Stimulated activated CD4-positive, alpha-beta T cell treated with anti-CD3 and anti-CD28 coated beads, Interleukin-15, amount 100 ng/mL, for 24 hours (primary cell): ENCODE results near the gene PNPLA1.
"Not testable (repeated sequence)": the region's sequence is repeated elsewhere in the genome, so short reads cannot be mapped to it uniquely, and the experiment has no call there.

Experiments used
- DNase-seq: peaks from one replicate; pipeline ENCODE4 v3.0.0-alpha.2; 2020

Gene PNPLA1

GRCh38 chr6:36319436-36319762, 49.5 kb downstream of the PNPLA1 start:
- no peak for DNase-seq

DNA sequence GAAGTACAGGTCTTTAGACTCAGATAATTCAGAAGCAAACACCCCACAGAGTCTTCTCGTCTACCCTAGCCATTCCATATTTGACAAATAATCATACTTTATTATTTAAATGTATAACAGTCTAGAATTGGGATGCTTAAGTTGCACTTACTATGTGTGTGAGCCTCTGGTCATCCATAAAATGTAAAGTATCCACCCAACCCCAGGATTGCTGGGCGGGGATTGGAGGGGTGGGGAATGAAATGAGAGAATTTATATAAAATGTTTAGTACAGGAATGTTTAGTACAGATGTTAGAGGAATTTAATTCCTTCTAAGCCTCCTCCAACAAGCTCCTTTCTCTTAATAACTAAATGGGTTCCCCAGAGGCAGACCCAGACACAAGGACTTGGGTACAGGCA, 50.0 kb downstream of the PNPLA1 start:
- no peak for DNase-seq

DNA sequence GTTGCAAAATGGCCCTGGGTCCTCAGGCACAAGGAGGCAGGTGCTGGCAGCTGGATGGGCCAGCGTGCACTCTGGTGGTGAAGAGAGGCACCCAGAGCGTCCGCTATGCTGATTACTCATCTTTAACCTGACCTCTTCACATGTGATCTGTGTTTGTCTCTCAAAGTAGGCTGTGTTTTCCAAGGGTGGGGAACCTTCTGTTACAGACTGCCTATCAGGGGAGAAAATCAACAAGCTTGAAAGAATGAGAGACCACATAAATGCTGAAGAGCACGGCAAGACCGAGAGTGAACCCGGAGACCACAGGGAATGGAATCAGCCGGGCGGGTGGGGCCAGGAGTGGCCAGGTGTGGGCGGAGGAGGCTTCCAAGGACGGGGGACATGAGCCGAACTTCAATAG, 50.6 kb downstream of the PNPLA1 start:
- no peak for DNase-seq

DNA sequence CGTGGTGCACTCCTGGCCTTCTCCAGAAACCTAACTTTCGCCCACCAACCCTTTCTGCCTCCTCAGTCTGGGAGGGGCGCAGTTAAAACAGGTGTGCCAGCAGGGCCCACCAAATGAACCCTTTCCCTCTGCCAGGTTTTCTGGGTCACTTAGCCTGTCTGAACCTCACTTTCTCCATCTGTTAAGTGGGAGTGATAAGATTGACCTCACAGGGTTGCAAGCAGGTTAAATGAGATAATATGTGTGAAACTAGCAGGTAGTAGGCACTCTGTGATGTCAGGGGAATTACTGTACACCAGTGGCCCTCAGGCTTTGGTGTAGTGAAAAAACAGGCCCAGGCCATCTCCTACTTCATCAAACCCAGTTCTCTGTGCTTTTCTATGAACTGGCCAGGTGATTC, 52.7 kb downstream of the PNPLA1 start:
- DNase-seq, result no peak

DNA sequence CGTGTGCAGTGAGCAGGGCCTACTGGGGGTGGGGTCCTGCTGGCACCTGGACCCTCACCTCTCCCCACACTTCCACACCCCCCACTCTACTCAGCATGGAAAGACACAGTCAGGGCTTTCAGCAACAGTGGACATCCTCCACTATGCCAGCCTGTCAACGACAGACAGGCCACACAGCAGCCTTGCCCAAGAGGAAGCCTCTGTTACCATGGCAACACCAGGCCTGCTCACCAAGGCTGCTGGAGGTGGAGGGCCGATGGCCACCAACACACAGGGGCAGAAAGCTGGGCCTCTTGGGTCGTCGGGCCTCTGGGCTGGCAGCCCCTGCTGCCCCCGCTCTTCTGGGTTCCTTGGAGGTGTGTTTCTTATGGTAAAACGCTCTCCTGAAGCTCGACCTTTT, 53.2 kb downstream of the PNPLA1 start:
- no peak for DNase-seq

- DNase-seq, result no peak
Measured at GRCh38 chr6:36324191-36324590, 54.3 kb downstream of the PNPLA1 start.

GRCh38 chr6:36324715-36325114, 54.9 kb downstream of the PNPLA1 start:
- DNase-seq, result no peak

GRCh38 chr6:36326356-36326995, 56.6 kb downstream of the PNPLA1 start:
- no peak for DNase-seq

DNA sequence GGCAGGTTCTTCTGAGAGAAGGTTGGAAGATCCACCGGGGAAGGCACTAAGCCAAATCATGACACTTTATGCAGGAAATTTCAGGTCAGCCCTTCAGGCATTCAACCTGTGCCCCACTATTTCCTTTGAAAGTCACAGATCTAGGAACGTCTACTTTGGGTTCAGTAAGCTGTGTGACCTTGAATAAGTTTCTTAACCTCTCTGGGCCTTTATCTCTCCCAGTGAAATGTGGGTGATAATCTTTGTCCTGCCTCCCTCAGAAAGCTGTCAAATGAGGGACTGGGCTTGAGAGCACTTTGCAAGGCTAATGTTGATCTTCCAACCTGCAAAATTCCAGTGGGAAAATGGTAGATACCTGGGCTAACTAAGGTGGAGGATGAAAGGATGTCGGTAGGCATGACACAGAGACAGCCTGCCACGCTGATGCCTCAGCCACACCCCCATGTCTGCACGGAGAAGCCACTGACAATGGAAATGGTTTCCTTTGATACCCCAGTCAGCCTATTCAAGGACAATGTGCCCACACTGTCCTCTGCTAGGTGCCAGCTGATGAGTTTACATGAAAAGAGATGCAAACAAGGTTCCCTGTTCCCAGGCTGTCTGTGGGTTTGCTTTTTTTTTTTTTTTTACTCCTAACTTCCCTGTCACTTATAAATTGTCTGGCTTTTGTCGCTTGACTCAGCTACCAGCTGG, 57.5 kb downstream of the PNPLA1 start:
- no peak for DNase-seq

- no peak for DNase-seq
Measured at GRCh38 chr6:36327919-36328236, 58.0 kb downstream of the PNPLA1 start.

DNA sequence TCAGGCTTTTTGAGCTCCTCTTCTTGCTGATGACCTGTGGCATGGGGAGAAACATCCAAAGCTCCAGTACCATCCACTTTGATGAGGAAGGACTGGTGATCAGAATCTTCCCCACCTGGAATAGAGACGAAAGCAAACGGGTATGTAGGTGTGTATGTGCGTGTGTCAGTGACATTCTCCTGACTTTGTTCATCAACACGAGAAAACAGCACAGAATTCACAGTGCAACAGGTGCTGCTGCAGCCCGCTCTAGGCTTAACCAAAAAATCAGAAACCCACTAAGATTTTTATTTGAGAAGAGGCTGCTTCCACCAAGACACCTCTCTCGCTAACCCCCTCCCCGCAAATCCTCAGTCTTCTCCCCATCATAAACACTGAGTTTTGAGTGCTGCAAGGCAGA, 58.7 kb downstream of the PNPLA1 start:
- DNase-seq, result no peak

DNA sequence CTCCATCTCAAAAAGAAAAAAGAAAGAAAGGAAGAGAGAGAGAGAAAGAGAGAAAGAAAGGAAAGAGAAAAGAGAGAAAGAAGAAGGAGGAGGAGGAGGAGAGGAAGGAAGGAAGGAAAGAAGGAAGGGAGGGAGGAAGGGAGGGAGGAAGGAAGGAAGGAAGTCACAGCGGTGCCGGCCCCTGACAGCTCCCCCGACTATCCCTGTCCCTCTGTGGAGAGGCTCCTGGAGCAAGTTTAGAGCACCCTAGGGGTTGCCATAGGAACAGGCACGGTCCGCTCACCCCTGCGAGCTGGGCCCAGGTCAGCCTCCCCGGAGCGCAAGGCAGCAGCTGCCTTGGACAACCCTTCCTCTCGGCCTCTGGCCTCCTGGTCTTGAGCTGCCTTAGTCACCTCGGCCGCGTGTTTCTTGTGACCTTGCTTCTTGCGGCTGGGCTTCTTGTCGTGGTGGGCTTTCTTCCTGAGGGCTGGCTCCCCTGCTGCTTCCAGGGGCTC, 60.0 kb downstream of the PNPLA1 start:
- DNase-seq, result no peak

GRCh38 chr6:36330366-36330765, 60.5 kb downstream of the PNPLA1 start:
- no peak for DNase-seq

DNA sequence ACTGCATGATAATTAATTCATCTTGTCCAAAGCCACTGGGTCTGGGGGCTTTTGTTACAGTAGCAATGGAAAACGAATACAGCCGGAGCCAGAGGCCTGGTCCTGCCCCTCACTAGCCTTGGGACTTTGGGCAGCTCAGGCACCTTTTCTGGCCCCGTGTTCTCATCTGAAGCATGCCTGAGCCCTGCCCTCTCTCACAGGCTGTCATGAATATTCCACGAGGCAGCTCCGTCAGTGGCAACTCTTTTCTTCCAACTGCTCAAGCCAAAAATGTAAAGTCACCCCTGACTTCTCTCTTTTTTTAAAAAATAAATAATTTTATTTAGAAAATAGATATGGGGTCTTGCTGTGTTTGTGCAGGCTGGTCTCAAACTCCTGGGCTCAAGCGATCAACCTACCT, 61.5 kb downstream of the PNPLA1 start:
- DNase-seq, result no peak

GRCh38 chr6:36333171-36333895, 63.5 kb downstream of the PNPLA1 start:
- DNase-seq, result no peak

DNA sequence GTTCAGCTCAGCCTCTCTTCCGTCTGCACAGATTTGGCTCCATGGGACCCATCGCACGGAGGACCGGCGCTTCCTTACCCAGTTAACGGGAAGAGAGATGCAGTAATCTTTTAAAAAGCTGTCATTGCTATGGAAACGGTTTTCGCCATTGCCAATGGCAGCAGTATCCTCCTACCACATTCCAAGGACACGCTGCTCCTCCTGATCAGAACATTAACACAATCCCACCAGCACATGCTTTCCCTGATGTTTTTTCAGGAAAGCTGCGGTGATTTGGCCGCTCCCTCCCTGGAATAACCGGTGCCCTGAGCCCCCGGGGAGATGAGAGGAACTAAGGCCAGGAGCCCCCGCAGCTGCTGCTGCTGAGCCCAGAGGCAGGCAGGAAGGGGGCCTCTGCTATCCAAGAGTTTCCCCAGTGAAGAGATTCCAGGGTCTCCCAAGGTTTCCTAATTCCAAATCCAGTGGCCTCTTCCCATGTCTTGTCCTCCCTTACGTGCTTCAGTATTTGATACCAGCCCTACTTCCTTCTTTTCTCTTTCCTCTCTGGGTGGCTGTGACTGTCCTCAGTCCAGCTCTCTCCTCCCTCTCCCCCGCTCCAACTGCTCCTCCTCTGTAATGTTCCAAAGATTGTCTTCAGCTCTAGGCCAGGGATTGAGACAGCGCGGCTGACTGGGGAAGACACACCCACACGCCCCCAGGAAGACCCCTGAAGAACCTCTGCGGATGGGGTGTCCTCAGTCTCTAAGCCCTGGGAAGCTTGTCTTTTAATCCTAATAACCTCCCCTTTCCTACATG, 64.3 kb downstream of the PNPLA1 start:
- no peak for DNase-seq

- no peak for DNase-seq
Measured at GRCh38 chr6:36334832-36335459, 65.1 kb downstream of the PNPLA1 start.

GRCh38 chr6:36335465-36336207, 65.8 kb downstream of the PNPLA1 start:
- DNase-seq, result no peak

DNA sequence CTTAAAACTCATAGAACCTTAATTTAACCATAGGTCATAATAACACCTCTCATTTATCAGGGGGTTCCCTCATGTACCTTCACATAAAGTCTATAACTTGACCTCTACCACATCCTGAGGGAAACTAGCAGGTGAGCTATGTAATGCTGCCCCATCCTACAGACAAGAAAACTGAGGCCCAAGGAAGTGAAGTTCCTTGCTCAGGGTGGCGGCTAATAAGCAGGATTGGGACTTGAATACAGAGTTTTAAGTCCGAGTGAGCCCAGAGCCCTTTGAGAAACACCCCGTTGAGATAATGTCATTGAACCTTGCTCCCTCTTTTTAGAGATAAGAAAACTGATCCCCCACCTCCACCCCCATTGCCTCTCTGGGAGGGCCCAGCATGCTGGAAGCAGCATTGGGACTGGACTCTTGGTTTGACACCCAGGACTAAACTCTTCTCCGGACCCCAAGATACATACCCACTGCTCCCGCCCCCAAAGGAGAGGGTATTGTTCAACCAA, 66.4 kb downstream of the PNPLA1 start:
- no peak for DNase-seq

DNA sequence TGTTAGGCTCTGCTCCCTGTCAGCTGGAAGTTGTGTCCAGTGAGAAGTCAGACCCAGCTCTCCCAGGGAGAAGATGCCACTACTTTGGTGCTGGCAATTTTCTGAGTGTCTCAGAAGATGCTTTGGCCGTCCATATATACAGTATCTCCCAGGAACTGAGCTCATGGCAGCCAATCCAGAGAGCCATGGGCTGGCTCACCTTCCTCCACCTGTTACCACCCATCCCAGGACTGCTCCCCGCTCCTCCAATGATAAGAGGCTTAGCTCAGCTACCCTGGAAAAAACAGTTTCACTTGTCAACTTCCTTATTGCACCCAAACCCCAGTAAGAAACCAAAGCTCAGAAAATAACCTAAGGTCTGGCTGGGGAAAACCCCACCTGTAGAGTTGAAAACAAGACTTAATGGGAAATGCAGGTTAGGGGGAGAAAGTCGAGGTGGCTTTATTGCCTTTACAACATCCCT, 67.0 kb downstream of the PNPLA1 start, which contains the start of gene BNIP5:
BNIP5 (minus strand) TSS at position 110 of the 463 bp plus-strand sequence. CDS start 6,198 bp downstream, outside the sequence.
- DNase-seq, result no peak

- no peak for DNase-seq
Measured at GRCh38 chr6:36337814-36338213, 68.0 kb downstream of the PNPLA1 start.

GRCh38 chr6:36338223-36338622, 68.4 kb downstream of the PNPLA1 start:
- DNase-seq, result not testable (repeated sequence)
